ENCODE data around the gene CSF3.

The CSF3 gene

GRCh38 chr17:40059729-40060475, 44.7 kb downstream of the CSF3 start:
- TF ChIP-seq, protein P1, sequence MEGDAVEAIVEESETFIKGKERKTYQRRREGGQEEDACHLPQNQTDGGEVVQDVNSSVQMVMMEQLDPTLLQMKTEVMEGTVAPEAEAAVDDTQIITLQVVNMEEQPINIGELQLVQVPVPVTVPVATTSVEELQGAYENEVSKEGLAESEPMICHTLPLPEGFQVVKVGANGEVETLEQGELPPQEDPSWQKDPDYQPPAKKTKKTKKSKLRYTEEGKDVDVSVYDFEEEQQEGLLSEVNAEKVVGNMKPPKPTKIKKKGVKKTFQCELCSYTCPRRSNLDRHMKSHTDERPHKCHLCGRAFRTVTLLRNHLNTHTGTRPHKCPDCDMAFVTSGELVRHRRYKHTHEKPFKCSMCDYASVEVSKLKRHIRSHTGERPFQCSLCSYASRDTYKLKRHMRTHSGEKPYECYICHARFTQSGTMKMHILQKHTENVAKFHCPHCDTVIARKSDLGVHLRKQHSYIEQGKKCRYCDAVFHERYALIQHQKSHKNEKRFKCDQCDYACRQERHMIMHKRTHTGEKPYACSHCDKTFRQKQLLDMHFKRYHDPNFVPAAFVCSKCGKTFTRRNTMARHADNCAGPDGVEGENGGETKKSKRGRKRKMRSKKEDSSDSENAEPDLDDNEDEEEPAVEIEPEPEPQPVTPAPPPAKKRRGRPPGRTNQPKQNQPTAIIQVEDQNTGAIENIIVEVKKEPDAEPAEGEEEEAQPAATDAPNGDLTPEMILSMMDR (IDR thresholded peaks at IDR 0.05; ENCODE audit: insufficient read depth, low read length, missing control alignments): no peak
- ChIA-PET POLR2A (no interaction called here), CTCF (interaction anchor here (0.6 to 11.7 kb wide), 8 partner anchors 10 to 178 kb away, joined by 3 to 111 read pairs (median 11); no protein-coding TSS in a partner anchor)
- no peak for DNase-seq (ENCODE audit: low read depth, low spot score)
- no peak overlapping the region for H3K4me3 ChIP-seq (ENCODE audit: low read depth, low read length)

GRCh38 chr17:40060887-40061608, 45.8 kb downstream of the CSF3 start:
- ChIA-PET CTCF (interaction anchor here (0.6 to 11.7 kb wide), 8 partner anchors 9 to 68 kb away, joined by 3 to 111 read pairs (median 14); no protein-coding TSS in a partner anchor), POLR2A (no interaction called here)
- TF ChIP-seq, protein P1 (IDR thresholded peaks at IDR 0.05; ENCODE audit: insufficient read depth, low read length, missing control alignments): no peak
- H3K4me3 ChIP-seq (ENCODE audit: low read depth, low read length): no peak overlapping the region
- DNase-seq (ENCODE audit: low read depth, low spot score): no peak

- TF ChIP-seq, protein P1 (IDR thresholded peaks at IDR 0.05; ENCODE audit: insufficient read depth, low read length, missing control alignments): no peak
- POLR2A ChIA-PET: no interaction called here
- no peak overlapping the region; the same call in 1 of the 2 replicates for H3K4me3 ChIP-seq (ENCODE audit: low read depth, low read length)
- DNase-seq (ENCODE audit: low read depth, low spot score): no peak
- CTCF ChIA-PET: interaction anchor here (0.6 to 6.0 kb wide), 8 partner anchors 10 to 68 kb away, joined by 3 to 53 read pairs (median 10); no protein-coding TSS in a partner anchor
Observed at GRCh38 chr17:40061609-40062038, 46.4 kb downstream of the CSF3 start.

DNA sequence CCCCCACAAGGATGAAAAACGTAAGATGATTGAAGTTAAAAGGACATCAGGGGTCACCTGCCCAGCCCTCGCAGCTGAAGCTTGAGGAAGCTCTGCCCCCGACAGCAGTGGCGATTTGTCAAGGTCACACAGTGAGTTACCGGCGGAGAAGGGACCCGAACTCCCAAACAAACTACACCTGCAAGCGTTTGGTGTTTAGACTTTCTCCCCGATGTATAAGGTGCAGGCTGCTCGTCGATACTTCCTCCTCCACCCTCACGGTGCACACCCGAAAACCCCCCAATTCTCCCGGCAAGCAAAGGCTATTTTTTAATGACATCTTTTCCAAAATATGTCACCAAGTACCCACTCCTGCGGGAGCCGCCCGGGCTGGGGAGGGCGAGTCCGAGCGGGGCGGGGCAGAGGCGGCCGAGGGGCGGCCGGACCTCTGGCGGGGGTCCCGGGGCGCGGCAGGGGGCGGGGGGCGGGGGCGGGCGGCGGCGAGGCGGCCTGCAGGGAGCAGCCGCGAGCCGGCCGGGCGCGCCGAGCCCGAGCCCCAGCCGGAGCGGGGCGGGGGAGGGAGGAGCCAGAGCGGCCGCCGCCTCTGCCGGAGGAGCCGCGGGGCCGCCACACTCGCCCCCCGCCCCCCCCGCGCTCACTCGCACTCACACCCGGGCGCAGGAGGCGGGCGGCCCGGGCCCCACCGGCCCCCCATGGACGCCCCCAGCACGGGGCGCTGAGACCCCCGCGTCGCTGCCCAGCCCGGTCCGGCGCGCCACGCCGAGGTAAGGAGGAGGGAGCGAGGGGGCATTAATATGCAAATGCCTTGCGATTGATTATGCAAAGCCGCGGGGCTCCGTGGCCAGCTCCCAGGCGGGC, 47.3 kb downstream of the CSF3 start, which contains the start of gene THRA:
Gene THRA (plus strand): TSS at position 637 of the 858 bp plus-strand sequence. CDS start 11,524 bp downstream, outside the sequence.
- peak within 1 kb of the TSS; percentile 90 for H3K4me3 ChIP-seq (ENCODE audit: low read depth, low read length)
- POLR2A ChIA-PET: interaction anchor here (0.9 kb wide), 1 partner anchor 76 kb away, joined by 3 read pairs; no protein-coding TSS in a partner anchor
- TF ChIP-seq, protein P1 (IDR thresholded peaks at IDR 0.05; ENCODE audit: insufficient read depth, low read length, missing control alignments): no peak
- CTCF ChIA-PET: interaction anchor here (1.0 to 6.3 kb wide), 11 partner anchors 11 to 105 kb away, joined by 4 to 153 read pairs (median 12); no protein-coding TSS in a partner anchor
- DNase-seq (ENCODE audit: low read depth, low spot score): no peak

- H3K4me3 ChIP-seq (ENCODE audit: low read depth, low read length): peak overlapping the region; percentile 90
- no peak for DNase-seq (ENCODE audit: low read depth, low spot score)
- TF ChIP-seq, protein P1 (IDR thresholded peaks at IDR 0.05; ENCODE audit: insufficient read depth, low read length, missing control alignments): no peak
- ChIA-PET POLR2A (interaction anchor here (0.9 kb wide), 1 partner anchor 75 kb away, joined by 3 read pairs; no protein-coding TSS in a partner anchor), CTCF (interaction anchor here (1.3 to 6.3 kb wide), 8 partner anchors 14 to 105 kb away, joined by 4 to 153 read pairs (median 12); no protein-coding TSS in a partner anchor)
Observed at GRCh38 chr17:40063187-40063771, 48.0 kb downstream of the CSF3 start.

All from AG04449 (cell line).